Smooth muscle cell (in vitro differentiated cells): ENCODE measurements around the gene CDCA5. TPM values are rescaled to one million over a fixed set of nuclear protein-coding genes. Genes with fewer than 3 reads are reported as not detected.

Experiments used
- DNase-seq: peaks from one replicate; lab custom pipeline; 2025; ENCODE audit not compliant: unreplicated experiment; lab: John Stamatoyannopoulos, UW
- H2AFZ ChIP-seq: fragments of 200-600 bp; sonication (generic); 2 replicates; pipeline ENCODE4 v1.6.0; 2016; ENCODE audit warnings: antibody characterized with exemption, low read depth, mild to moderate bottlenecking
- H3F3A ChIP-seq: fragments of 200-600 bp; sonication (generic); 2 replicates; pipeline ENCODE4 v1.6.0; 2017; ENCODE audit warnings: antibody characterized with exemption, low read depth
- H3K27ac ChIP-seq: fragments of 200-600 bp; sonication (generic); 2 replicates; pipeline ENCODE4 v1.5.1; 2016; ENCODE audit warnings: low read depth, mild to moderate bottlenecking
- H3K27me3 ChIP-seq: fragments of 200-600 bp; sonication (generic); 2 replicates; pipeline ENCODE4 v1.6.1; 2016; ENCODE audit warnings: low read depth, mild to moderate bottlenecking
- H3K36me3 ChIP-seq: fragments of 200-600 bp; sonication (generic); 2 replicates; pipeline ENCODE4 v1.5.1; 2016; ENCODE audit warnings: low read depth
- H3K4me1 ChIP-seq: fragments of 200-600 bp; sonication (generic); 2 replicates; pipeline ENCODE4 v1.5.1; 2016; ENCODE audit warnings: low read depth
- H3K4me2 ChIP-seq: fragments of 200-600 bp; sonication (generic); 2 replicates; pipeline ENCODE4 v1.6.0; 2016; ENCODE audit warnings: mild to moderate bottlenecking
- H3K4me3 ChIP-seq: fragments of 200-600 bp; sonication (generic); 2 replicates; pipeline ENCODE4 v1.5.1; 2016; ENCODE audit warnings: mild to moderate bottlenecking
- H3K79me2 ChIP-seq: fragments of 200-600 bp; sonication (generic); 2 replicates; pipeline ENCODE4 v1.6.0; 2016; ENCODE audit warnings: low read depth, mild to moderate bottlenecking
- H3K9ac ChIP-seq: fragments of 200-600 bp; sonication (generic); 2 replicates; pipeline ENCODE4 v1.6.0; 2016; ENCODE audit warnings: low read depth
- H3K9me3 ChIP-seq: fragments of 200-600 bp; sonication (generic); replicated peaks from 2 replicates; pipeline ENCODE4 v1.5.1; 2016; ENCODE audit warnings: low read depth
- H4K20me1 ChIP-seq: fragments of 200-600 bp; sonication (generic); 2 replicates; pipeline ENCODE4 v1.6.0; 2016; ENCODE audit warnings: low read depth
- WGBS: methylation state at CpG from one replicate; pipeline ENCODE4 v1.1.7; 2016; ENCODE audit warnings: low lambda C conversion rate; 5-methylcytosine and 5-hydroxymethylcytosine counted together
- polyA plus RNA-seq: library from polyadenylated mRNA; unstranded; fragments of >200 nt; fragmentation: Nextera tagmentation; extraction: Ambion mirVana; gene quantifications from 2 replicates; pipeline ENCODE4 v1.2.1, GENCODE V29; 2016
- total RNA-seq: library from RNA; depleted of rRNA; stranded (reverse); fragments of >200 nt; gene quantifications from 2 replicates; pipeline ENCODE4 v1.2.3, GENCODE V29; 2014
- TF ChIP-seq, protein P1 (sequence below): fragments of 200-600 bp; sonication (generic); IDR thresholded peaks from 2 replicates; pipeline ENCODE4 v1.5.1; 2017; ENCODE audit warnings: borderline replicate concordance, mild to moderate bottlenecking, antibody characterized with exemption; ENCODE audit not compliant: insufficient read depth, poor library complexity, severe bottlenecking

Gene CDCA5
- total and polyA plus RNA-seq, 2 experiments from 2014 or later = 8.0 to 11.2 TPM

DNA sequence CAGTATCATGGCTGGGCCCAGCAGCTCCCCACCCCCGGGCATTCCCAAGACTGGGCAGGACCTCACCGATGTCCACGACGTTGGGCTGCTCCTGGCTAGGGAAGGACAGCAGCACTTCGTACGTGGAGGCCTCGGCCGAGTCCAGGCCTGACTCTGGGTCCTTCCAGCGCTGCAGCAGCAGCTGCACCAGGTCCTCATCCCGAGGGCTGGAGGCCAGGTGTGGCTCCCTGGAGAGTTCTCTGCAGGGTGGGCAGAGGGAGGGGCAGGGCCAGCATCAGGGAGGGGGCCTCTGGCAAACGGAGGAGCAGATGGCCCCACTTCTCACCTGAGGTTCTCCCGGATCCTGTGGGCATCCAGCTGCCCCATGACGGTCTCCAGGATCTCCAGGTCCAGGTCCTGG is 25.8 kb downstream of the CDCA5 start:
- Histone ChIP-seq H3F3A (no peaks in the 10 kb centered on the region), H3K4me3 (no peak overlapping the region), H4K20me1 (no peaks in the 10 kb centered on the region), H3K36me3 (no peaks in the 10 kb centered on the region), H3K79me2 (no peaks in the 10 kb centered on the region), H3K9me3 (no peaks in the 10 kb centered on the region), H3K4me2 (no peak overlapping the region), H2AFZ (no peak overlapping the region), H3K4me1 (no peaks in the 10 kb centered on the region), H3K27ac (no peak overlapping the region), H3K9ac (no peak overlapping the region), H3K27me3 (no peaks in the 10 kb centered on the region)
- TF ChIP-seq, protein P1, sequence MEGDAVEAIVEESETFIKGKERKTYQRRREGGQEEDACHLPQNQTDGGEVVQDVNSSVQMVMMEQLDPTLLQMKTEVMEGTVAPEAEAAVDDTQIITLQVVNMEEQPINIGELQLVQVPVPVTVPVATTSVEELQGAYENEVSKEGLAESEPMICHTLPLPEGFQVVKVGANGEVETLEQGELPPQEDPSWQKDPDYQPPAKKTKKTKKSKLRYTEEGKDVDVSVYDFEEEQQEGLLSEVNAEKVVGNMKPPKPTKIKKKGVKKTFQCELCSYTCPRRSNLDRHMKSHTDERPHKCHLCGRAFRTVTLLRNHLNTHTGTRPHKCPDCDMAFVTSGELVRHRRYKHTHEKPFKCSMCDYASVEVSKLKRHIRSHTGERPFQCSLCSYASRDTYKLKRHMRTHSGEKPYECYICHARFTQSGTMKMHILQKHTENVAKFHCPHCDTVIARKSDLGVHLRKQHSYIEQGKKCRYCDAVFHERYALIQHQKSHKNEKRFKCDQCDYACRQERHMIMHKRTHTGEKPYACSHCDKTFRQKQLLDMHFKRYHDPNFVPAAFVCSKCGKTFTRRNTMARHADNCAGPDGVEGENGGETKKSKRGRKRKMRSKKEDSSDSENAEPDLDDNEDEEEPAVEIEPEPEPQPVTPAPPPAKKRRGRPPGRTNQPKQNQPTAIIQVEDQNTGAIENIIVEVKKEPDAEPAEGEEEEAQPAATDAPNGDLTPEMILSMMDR = no peak
- DNase-seq = no peak
- 90% methylated on average over 4 of the region's 13 CpGs for WGBS

DNA sequence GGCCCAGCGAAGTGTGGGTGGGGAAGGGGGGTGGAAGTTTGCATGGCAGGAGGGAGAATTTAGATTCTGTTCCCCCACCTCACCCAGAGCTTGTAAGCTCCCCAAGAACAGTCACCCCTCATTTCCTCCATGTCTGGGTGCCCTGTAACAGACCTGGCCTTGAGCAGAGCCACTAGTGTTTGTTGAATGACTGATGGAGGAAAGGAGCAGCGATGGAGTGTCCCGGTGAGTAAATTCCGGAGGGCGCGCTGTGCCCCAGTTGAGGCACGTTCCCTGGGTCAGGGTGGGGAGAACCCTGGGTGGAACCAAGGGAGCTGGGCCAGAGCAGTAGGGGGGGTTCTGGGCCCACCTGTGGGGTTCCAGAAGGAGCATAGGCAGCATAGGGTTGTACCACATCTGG is 26.3 kb downstream of the CDCA5 start:
- Histone ChIP-seq H3K27me3 (no peaks in the 10 kb centered on the region), H3K79me2 (no peaks in the 10 kb centered on the region), H4K20me1 (no peaks in the 10 kb centered on the region), H3K4me2 (no peak overlapping the region), H2AFZ (no peak overlapping the region), H3K9ac (no peak overlapping the region), H3K4me3 (no peak overlapping the region), H3K27ac (no peak overlapping the region), H3K9me3 (no peaks in the 10 kb centered on the region), H3K36me3 (no peaks in the 10 kb centered on the region), H3F3A (no peaks in the 10 kb centered on the region), H3K4me1 (no peaks in the 10 kb centered on the region)
- TF ChIP-seq, protein P1 = no peak
- WGBS = 92% methylated on average over 7 of the region's 7 CpGs
- DNase-seq = no peak

DNA sequence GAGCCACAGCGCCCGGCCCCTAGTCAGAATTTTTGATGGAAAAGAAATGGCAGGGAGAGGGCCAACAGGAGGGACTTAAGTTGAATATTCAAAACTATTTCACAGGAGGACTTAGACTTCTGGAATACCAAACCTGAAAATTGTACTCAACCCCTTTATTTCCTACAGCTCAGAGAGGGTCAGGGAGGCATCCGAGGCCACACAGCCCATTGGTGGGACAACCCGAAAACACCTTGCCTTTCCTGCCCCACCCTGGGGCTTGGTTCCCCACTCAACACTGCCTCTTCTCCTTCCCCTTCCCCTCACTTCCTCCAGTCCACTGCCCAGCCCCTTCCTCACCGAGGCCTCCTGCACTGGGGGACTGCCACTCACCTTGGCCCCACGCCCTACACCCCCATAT is 26.8 kb downstream of the CDCA5 start:
- no peaks in the 10 kb centered on the region for H3K4me1 ChIP-seq
- no peak overlapping the region for H3K4me2 ChIP-seq
- H4K20me1 ChIP-seq = no peaks in the 10 kb centered on the region
- no peak overlapping the region for H3K27ac ChIP-seq
- H3F3A ChIP-seq = no peaks in the 10 kb centered on the region
- no peaks in the 10 kb centered on the region for H3K9me3 ChIP-seq
- H3K36me3 ChIP-seq = no peaks in the 10 kb centered on the region
- no peaks in the 10 kb centered on the region for H3K27me3 ChIP-seq
- DNase-seq = no peak
- no peak overlapping the region for H3K9ac ChIP-seq
- H3K4me3 ChIP-seq = no peak overlapping the region
- no peak overlapping the region for H2AFZ ChIP-seq
- H3K79me2 ChIP-seq = no peaks in the 10 kb centered on the region
- TF ChIP-seq, protein P1 = no peak
- WGBS = 94% methylated on average over 6 of the region's 6 CpGs

DNA sequence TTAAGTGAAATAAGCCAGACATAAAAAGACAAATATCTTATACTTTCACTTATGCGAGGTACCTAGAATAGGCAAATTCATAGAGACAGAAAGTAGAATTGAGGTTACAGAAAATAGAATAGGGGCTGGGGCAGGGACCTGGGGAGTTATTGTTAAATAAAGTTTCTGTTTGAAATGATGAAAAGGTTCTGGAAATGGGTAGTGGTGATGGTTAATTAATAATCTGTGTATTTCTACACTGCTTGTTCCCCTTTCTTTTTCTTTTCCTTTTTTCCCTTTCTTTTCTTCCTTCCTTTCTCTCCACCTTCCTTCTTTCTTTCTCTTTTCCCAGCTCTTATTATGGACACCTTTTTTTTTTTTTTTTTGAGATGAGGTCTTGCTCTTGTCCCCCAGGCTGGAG is 28.3 kb downstream of the CDCA5 start:
- Histone ChIP-seq H3K27me3 (no peaks in the 10 kb centered on the region), H3K4me3 (no peak overlapping the region), H3F3A (no peaks in the 10 kb centered on the region), H3K4me1 (no peaks in the 10 kb centered on the region), H3K27ac (no peak overlapping the region), H2AFZ (no peak overlapping the region), H3K36me3 (no peaks in the 10 kb centered on the region), H4K20me1 (no peaks in the 10 kb centered on the region), H3K4me2 (no peak overlapping the region), H3K79me2 (no peaks in the 10 kb centered on the region), H3K9me3 (no peaks in the 10 kb centered on the region), H3K9ac (no peak overlapping the region)
- 93% methylated on average over 1 of the region's 1 CpG for WGBS
- DNase-seq = no peak
- TF ChIP-seq, protein P1 = no peak
